NCI-H146 (cell line): ENCODE measurements around the gene CLCN1.

Experiments
- DNase-seq: peaks from one replicate; lab custom pipeline; 2025; lab: John Stamatoyannopoulos, UW

Gene CLCN1

GRCh38 chr7:143396625-143397556 lies 81.0 kb downstream of the CLCN1 start:
- DNase-seq, result no peak

GRCh38 chr7:143397710-143398530 lies 82.0 kb downstream of the CLCN1 start:
- no peak for DNase-seq

- no peak for DNase-seq
Measured at GRCh38 chr7:143398616-143399015, 82.7 kb downstream of the CLCN1 start.

- DNase-seq, result peak; percentile 21
Measured at GRCh38 chr7:143399151-143399550, 83.2 kb downstream of the CLCN1 start.

- no peak for DNase-seq
Measured at GRCh38 chr7:143399642-143400041, 83.7 kb downstream of the CLCN1 start.

- DNase-seq, result no peak
Measured at GRCh38 chr7:143401265-143401664, 85.4 kb downstream of the CLCN1 start.
